GM12878 (cell line): ENCODE results near the gene MEOX1. TPM values are rescaled to one million over a fixed set of nuclear protein-coding genes. Genes with fewer than 3 reads are reported as not detected.

Source experiments
- ATAC-seq: fragments of 200-7000 bp; cut with Tn5 transposase; 3 replicates; pipeline ENCODE4 v1.9.1; 2020; ENCODE audit warnings: mild to moderate bottlenecking, moderate library complexity
- BruUV-seq: library from RNA; stranded (reverse); fragments of 400-500 nt; replicated peaks from 2 replicates; lab custom pipeline; 2021; lab: Mats Ljungman, UMichigan
- CTCF ChIA-PET: fragments of 300-600 bp; sonication (Branson Sonifier 250); formaldehyde crosslinking; extraction: SDS; loops from one replicate; lab custom pipeline; 2021; ENCODE audit warnings: inconsistent platforms; lab: Yijun Ruan, JAX
- POLR2A ChIA-PET: fragments of 350-600 bp; formaldehyde crosslinking; extraction: SDS; loops from one replicate; lab custom pipeline; 2021; ENCODE audit warnings: inconsistent platforms; lab: Charles Lee
- RAD21 ChIA-PET: fragments of 300-600 bp; sonication (Branson Sonifier 250); formaldehyde crosslinking; loops from one replicate; lab custom pipeline; 2023; ENCODE audit warnings: antibody characterized with exemption; ENCODE audit not compliant: unreplicated experiment; lab: Charles Lee
- SMC1A ChIA-PET: fragments of 300-600 bp; sonication (Branson Sonifier 250); formaldehyde crosslinking; loops from one replicate; lab custom pipeline; 2023; ENCODE audit not compliant: unreplicated experiment, uncharacterized antibody; lab: Charles Lee
- DNase-seq: peaks from one replicate; pipeline ENCODE4 v3.0.0-alpha.2; 2011; ENCODE audit warnings: low read depth, low spot score
- FAIRE-seq: peaks from 3 replicates; lab custom pipeline; 2011; peaks lifted over from hg19 to GRCh38; lab: Jason Lieb, UNC
- H2AFZ ChIP-seq: 2 replicates; pipeline ENCODE4 v1.6.0; 2011; ENCODE audit warnings: low read depth, low read length, control low read depth; ENCODE audit not compliant: control insufficient read depth
- H3K27ac ChIP-seq: 2 replicates; pipeline ENCODE4 v1.5.1; 2011; ENCODE audit warnings: control low read depth; ENCODE audit not compliant: control insufficient read depth, insufficient read depth
- H3K27me3 ChIP-seq, 2 experiments: replicated peaks in 1 of 2; 2 replicates each; pipeline versions ENCODE4 v1.6.0 to v1.6.1; 2011; ENCODE audit warnings: low read length in 1 of 2; ENCODE audit not compliant: control insufficient read depth in 2 of 2, insufficient read depth in 2 of 2
- H3K36me3 ChIP-seq, 2 experiments: 2 replicates each; pipeline ENCODE4 v1.5.1; 2011; ENCODE audit warnings: low read length in 1 of 2; ENCODE audit not compliant: control insufficient read depth in 2 of 2, insufficient read depth in 2 of 2
- H3K4me1 ChIP-seq: 2 replicates; pipeline ENCODE4 v1.6.1; 2011; ENCODE audit warnings: mild to moderate bottlenecking, low read length, moderate library complexity, mixed read lengths; ENCODE audit not compliant: control insufficient read depth, insufficient read depth
- H3K4me2 ChIP-seq: 2 replicates; pipeline ENCODE4 v1.6.0; 2011; ENCODE audit warnings: control low read depth; ENCODE audit not compliant: control insufficient read depth, insufficient read depth
- H3K4me3 ChIP-seq: fragments of 200-600 bp; sonication (generic); 2 replicates; pipeline ENCODE4 v1.5.1; 2016
- H3K79me2 ChIP-seq: 2 replicates; pipeline ENCODE4 v1.6.0; 2011; ENCODE audit warnings: low read length; ENCODE audit not compliant: control insufficient read depth, insufficient read depth
- H3K9ac ChIP-seq: 2 replicates; pipeline ENCODE4 v1.8.0; 2011; ENCODE audit warnings: low read length, control low read depth, mixed read lengths; ENCODE audit not compliant: control insufficient read depth, insufficient read depth
- H3K9me3 ChIP-seq: replicated peaks from 3 replicates; pipeline ENCODE4 v1.5.1; 2011; ENCODE audit warnings: mild to moderate bottlenecking, low read length; ENCODE audit not compliant: control insufficient read depth, insufficient read depth
- H4K20me1 ChIP-seq: 2 replicates; pipeline ENCODE4 v1.6.0; 2011; ENCODE audit not compliant: control insufficient read depth, insufficient read depth
- BHLHE40 ChIP-seq, 2 experiments: fragments of 450-650 bp in 1 of 2; IDR thresholded peaks; 2 replicates each; pipeline ENCODE4 v1.6.1; 2011 to 2017; ENCODE audit warnings: low read depth in 2 of 2, borderline replicate concordance in 1 of 2, improper control_type of control experiment in 1 of 2, low read length in 1 of 2, mild to moderate bottlenecking in 1 of 2
- CBX3 ChIP-seq: fragments of 200-600 bp; sonication (generic); IDR thresholded peaks from 2 replicates; pipeline ENCODE4 v1.6.1; 2016; ENCODE audit warnings: low read depth, borderline replicate concordance
- CHD2 ChIP-seq: IDR thresholded peaks from 2 replicates; pipeline ENCODE4 v1.6.1; 2011; ENCODE audit warnings: low read depth, low read length, improper control_type of control experiment, borderline replicate concordance
- FOS ChIP-seq: IDR thresholded peaks from 3 replicates; pipeline ENCODE4 v1.6.1; 2011; ENCODE audit warnings: borderline replicate concordance; ENCODE audit not compliant: insufficient read length; ENCODE audit errors: extremely low read depth
- KDM1A ChIP-seq: fragments of 200-600 bp; sonication (generic); IDR thresholded peaks from 2 replicates; pipeline ENCODE4 v1.6.1; 2016; ENCODE audit warnings: borderline replicate concordance
- KLF5 ChIP-seq: fragments of 450-650 bp; IDR thresholded peaks from 2 replicates; pipeline ENCODE4 v1.6.1; 2014; ENCODE audit warnings: mild to moderate bottlenecking; ENCODE audit not compliant: partially characterized antibody
- LARP7 ChIP-seq: fragments of 450-650 bp; IDR thresholded peaks from 2 replicates; pipeline ENCODE4 v1.6.1; 2017; ENCODE audit warnings: mild to moderate bottlenecking
- MYB ChIP-seq: fragments of 150-350 bp; IDR thresholded peaks from 2 replicates; pipeline ENCODE4 v1.6.1; 2014; ENCODE audit warnings: mild to moderate bottlenecking, low read depth, low read length, borderline replicate concordance
- NBN ChIP-seq: fragments of 450-650 bp; IDR thresholded peaks from 2 replicates; pipeline ENCODE4 v1.6.1; 2016
- NFXL1 ChIP-seq: fragments of 450-650 bp; IDR thresholded peaks from 2 replicates; pipeline ENCODE4 v1.6.1; 2017; ENCODE audit warnings: antibody characterized with exemption, mild to moderate bottlenecking, borderline replicate concordance
- NFYB ChIP-seq: IDR thresholded peaks from 2 replicates; pipeline ENCODE4 v1.6.1; 2011; ENCODE audit warnings: low read depth, mild to moderate bottlenecking, low read length, improper control_type of control experiment, moderate library complexity; ENCODE audit not compliant: insufficient read depth
- RCOR1 ChIP-seq: conservative IDR thresholded peaks from 2 replicates; pipeline ENCODE4 v1.6.1; 2012; ENCODE audit warnings: low read depth, low read length, improper control_type of control experiment
- TCF7 ChIP-seq: IDR thresholded peaks from 2 replicates; pipeline ENCODE4 v1.6.1; 2014; ENCODE audit warnings: antibody characterized with exemption, borderline replicate concordance
- YBX1 ChIP-seq: fragments of 450-650 bp; IDR thresholded peaks from 2 replicates; pipeline ENCODE4 v1.6.1; 2016; ENCODE audit warnings: antibody characterized with exemption
- WGBS: methylation state at CpG from one replicate; pipeline ENCODE4 v1.1.6; 2016; ENCODE audit warnings: low lambda C conversion rate; ENCODE audit not compliant: insufficient replicate concordance, insufficient coverage; ENCODE audit errors: missing lambda C conversion rate; 5-methylcytosine and 5-hydroxymethylcytosine counted together
- in situ Hi-C: fragments of 300-500 bp; cut with MboI; formaldehyde crosslinking; loops from 9 replicates; pipeline ENCODE4 v1.14.3; 2018; ENCODE audit warnings: mixed read lengths
- intact Hi-C: fragments of 100-400 bp; cut with micrococcal nuclease; formaldehyde crosslinking; loops from one replicate; pipeline ENCODE4 v1.14.2; 2022; ENCODE audit not compliant: unreplicated experiment
- polyA plus RNA-seq, 11 experiments: library from polyadenylated mRNA; depleted of rRNA in 4 of 11; unstranded in 6 of 11; stranded (reverse) in 5 of 11; fragments of >200 nt; fragmentation: Nextera tagmentation in 4 of 11; fragmentation: Illumina TruSeq in 1 of 11; extraction: Ambion mirVana in 4 of 11; extraction: Trizol in 1 of 11; gene quantifications; 1 replicate in 1 of 11; 2 replicates in 10 of 11; pipeline versions ENCODE4 v1.2.1 to v1.2.3, GENCODE V29; 2011 to 2016; ENCODE audit warnings: inconsistent platforms in 2 of 11, missing spikeins in 2 of 11, low read depth in 1 of 11
- total RNA-seq, 4 experiments: library from RNA; depleted of rRNA in 3 of 4; stranded (reverse); fragments of >200 nt in 3 of 4; fragmentation: Illumina TruSeq in 1 of 4; extraction: Trizol in 1 of 4; gene quantifications; 2 replicates each; pipeline versions ENCODE4 v1.2.1 to v1.2.3, GENCODE V29; 2013 to 2021
- TF ChIP-seq, protein P1 (sequence below): IDR thresholded peaks from 2 replicates; pipeline ENCODE4 v1.6.1; 2012; ENCODE audit warnings: low read depth, low read length, improper control_type of control experiment
- TF ChIP-seq, protein P2 (sequence below): IDR thresholded peaks from 2 replicates; pipeline ENCODE4 v1.6.1; 2011; ENCODE audit warnings: low read depth, low read length, improper control_type of control experiment, borderline replicate concordance
- TF ChIP-seq, protein P3 (sequence below): IDR thresholded peaks from 2 replicates; pipeline ENCODE4 v1.6.1; 2011; ENCODE audit warnings: borderline replicate concordance, low read depth, mild to moderate bottlenecking, moderate library complexity, low read length; ENCODE audit not compliant: insufficient read depth, poor library complexity, severe bottlenecking
- TF ChIP-seq, protein P4 (sequence below): IDR thresholded peaks from 2 replicates; pipeline ENCODE4 v1.6.1; 2011; ENCODE audit warnings: borderline replicate concordance, low read depth, mild to moderate bottlenecking, moderate library complexity, mixed read lengths, low read length; ENCODE audit not compliant: insufficient read depth; ENCODE audit errors: extremely low read length

Gene MEOX1
- total and polyA plus RNA-seq, 10 of the 15 experiments (the other 5 are each of a cell fraction or from before 2014, with no cell fraction given) = 0.19 to 9.4 (median 0.46) TPM

DNA sequence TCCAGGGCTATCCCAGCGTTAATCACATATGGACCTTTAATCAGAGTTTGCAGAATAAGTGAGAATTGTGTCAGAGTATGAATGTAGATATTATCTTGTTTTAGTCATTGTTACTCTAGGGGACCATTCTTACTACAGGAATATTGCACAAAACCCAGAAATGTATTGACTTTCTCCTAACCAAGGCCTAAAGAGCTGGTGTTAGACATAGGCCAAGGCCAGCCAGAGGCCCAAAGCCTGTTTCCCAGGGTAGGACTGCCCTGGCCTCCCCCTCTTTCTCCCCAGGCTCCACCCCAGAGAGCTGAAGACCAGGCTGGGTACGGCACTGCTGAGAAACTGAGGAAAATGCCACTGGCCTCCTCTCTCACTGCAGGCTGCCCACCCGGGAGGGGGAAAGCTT is 41.9 kb upstream of the MEOX1 start (continued):
- TF ChIP-seq, protein P1, sequence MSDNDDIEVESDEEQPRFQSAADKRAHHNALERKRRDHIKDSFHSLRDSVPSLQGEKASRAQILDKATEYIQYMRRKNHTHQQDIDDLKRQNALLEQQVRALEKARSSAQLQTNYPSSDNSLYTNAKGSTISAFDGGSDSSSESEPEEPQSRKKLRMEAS = no peak
- TF ChIP-seq KLF5 (no peak), TCF7 (no peak), BHLHE40 (IDR thresholded peaks at IDR 0.05; ENCODE audit: borderline replicate concordance in 1 of 2, low read depth in 2 of 2, low read length in 1 of 2) (no peak), CBX3 (no peak), YBX1 (no peak)
- TF ChIP-seq, protein P2, sequence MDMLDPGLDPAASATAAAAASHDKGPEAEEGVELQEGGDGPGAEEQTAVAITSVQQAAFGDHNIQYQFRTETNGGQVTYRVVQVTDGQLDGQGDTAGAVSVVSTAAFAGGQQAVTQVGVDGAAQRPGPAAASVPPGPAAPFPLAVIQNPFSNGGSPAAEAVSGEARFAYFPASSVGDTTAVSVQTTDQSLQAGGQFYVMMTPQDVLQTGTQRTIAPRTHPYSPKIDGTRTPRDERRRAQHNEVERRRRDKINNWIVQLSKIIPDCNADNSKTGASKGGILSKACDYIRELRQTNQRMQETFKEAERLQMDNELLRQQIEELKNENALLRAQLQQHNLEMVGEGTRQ = no peak

DNA sequence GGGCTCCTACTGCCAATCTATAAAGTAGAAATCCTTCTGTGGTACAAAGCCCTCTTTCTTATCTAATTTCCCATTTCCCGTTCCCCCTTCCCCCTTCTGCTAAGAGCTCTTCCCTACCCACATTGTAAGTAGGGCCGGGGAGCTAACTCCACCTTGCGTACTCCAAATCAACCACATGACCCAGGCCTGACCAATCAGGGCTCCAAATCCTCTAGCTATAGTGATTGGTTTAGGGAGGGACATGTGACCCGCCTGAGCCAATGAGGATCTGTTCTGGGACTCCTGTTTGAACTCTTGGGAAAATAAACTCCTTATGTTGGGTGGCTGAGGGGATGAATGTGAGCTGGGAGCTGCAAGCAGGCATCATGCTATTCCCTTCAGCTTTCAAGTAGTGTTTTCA is 40.9 kb upstream of the MEOX1 start:
- DNase-seq (no peak), ATAC-seq (peak; percentile 42; the same call in 1 of the 3 replicates), FAIRE-seq (no peak)
- BruUV-seq = no TSS peak
- Histone ChIP-seq H3K27ac (no peak overlapping the region), H3K4me1 (peaks cover 8% of the 10 kb centered on the region), H3K9ac (no peak overlapping the region), H2AFZ (no peak overlapping the region), H3K4me2 (no peak overlapping the region), H3K36me3 (no peaks in the 10 kb centered on the region), H4K20me1 (no peaks in the 10 kb centered on the region), H3K79me2 (no peaks in the 10 kb centered on the region), H3K9me3 (no peaks in the 10 kb centered on the region; the same call in 2 of the 3 replicates), H3K27me3 (peaks cover 0 to 2% of the 10 kb centered on the region in 2 experiments; a peak in 1 of 4 replicates), H3K4me3 (no peak overlapping the region)
- ChIA-PET POLR2A (no interaction called here), RAD21 (no interaction called here), SMC1A (interaction anchor here (0.9 to 12.4 kb wide), 3 partner anchors 10 to 91 kb away, joined by 3 to 171 read pairs (median 5); partner anchors contain the start of gene SOST), CTCF (interaction anchor here (1.0 to 13.6 kb wide), 2 partner anchors 50 to 59 kb away, joined by 3 to 515 read pairs; partner anchors contain the start of gene SOST)
- intact Hi-C loops (no loop called here), in situ Hi-C loops (no loop called here)
- WGBS = 72% methylated on average over 4 of the region's 4 CpGs
- no peak for TF ChIP-seq RCOR1
- TF ChIP-seq LARP7 = no peak
- TF ChIP-seq KDM1A = no peak
- peak; percentile 6 for TF ChIP-seq FOS
- TF ChIP-seq, protein P3, sequence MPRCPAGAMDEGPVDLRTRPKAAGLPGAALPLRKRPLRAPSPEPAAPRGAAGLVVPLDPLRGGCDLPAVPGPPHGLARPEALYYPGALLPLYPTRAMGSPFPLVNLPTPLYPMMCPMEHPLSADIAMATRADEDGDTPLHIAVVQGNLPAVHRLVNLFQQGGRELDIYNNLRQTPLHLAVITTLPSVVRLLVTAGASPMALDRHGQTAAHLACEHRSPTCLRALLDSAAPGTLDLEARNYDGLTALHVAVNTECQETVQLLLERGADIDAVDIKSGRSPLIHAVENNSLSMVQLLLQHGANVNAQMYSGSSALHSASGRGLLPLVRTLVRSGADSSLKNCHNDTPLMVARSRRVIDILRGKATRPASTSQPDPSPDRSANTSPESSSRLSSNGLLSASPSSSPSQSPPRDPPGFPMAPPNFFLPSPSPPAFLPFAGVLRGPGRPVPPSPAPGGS = no peak
- TF ChIP-seq, protein P2 = no peak; the same call in 1 of the 2 replicates
- TF ChIP-seq NBN = no peak
- TF ChIP-seq NFXL1 = no peak
- TF ChIP-seq, protein P4, sequence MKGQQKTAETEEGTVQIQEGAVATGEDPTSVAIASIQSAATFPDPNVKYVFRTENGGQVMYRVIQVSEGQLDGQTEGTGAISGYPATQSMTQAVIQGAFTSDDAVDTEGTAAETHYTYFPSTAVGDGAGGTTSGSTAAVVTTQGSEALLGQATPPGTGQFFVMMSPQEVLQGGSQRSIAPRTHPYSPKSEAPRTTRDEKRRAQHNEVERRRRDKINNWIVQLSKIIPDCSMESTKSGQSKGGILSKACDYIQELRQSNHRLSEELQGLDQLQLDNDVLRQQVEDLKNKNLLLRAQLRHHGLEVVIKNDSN = peak; percentile 75
- no peak for TF ChIP-seq CHD2
- peak; percentile 82 for TF ChIP-seq NFYB
- TF ChIP-seq MYB = no peak
